ENCODE results near the gene TAGLN2. TPM values are rescaled to one million over a fixed set of nuclear protein-coding genes. Genes with fewer than 3 reads are reported as not detected.

TAGLN2 gene
- total RNA-seq, 1 donor from 2014 or later, result 435 TPM

DNA sequence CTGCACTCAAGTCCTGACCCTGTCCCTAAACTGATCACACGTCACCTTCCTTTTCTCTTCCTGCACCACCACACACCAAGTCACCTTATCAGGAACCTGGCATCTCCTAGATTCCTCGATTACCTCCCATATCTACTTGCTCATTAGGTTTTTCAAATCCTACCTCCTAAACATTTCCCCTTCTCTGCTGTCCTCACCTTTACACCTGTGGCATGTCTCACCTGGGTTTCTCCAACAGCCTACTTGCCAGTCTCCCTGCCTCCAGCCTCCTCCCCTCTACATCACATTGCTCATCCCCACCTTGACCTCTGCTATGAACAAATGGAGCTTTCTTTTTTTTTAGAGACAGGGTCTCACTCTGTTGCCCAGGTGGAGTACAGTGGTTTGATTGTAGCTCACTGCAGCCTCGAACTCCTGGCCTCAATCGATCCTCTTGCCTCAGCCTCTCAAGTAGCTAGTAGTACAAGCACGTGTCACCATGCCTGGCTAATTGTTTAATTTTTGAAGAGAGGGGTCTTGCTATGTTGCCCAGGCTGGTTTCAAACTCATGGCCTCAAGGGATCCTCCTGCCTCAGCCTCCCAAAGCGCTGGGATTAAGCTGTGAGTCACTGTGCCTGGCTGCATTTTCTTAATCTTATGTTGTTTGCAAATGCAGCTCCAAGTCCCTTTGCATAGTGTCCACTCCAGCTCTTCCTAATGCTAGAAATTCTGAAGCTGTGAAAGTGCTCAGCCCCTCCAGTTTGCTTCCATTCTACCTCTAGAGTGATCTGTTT is 13.8 kb upstream of the TAGLN2 start:
- DNase-seq (no peak), ATAC-seq (no peak)
- peaks cover 6% of the 10 kb centered on the region for H3K4me1 ChIP-seq
- H3K36me3 ChIP-seq, result no peaks in the 10 kb centered on the region
- H3K27me3 ChIP-seq, result no peaks in the 10 kb centered on the region
- H3K9me3 ChIP-seq, result no peaks in the 10 kb centered on the region
- H3K4me3 ChIP-seq, result no peak overlapping the region
- intact Hi-C loops (cut with DNase I), result loop anchor here (5.0 kb wide), 1 partner anchor 68 kb away; no protein-coding TSS in a partner anchor
- TF ChIP-seq CTCF (IDR thresholded peaks at IDR 0.05), result no peak
- H3K27ac ChIP-seq, result no peak overlapping the region

DNA sequence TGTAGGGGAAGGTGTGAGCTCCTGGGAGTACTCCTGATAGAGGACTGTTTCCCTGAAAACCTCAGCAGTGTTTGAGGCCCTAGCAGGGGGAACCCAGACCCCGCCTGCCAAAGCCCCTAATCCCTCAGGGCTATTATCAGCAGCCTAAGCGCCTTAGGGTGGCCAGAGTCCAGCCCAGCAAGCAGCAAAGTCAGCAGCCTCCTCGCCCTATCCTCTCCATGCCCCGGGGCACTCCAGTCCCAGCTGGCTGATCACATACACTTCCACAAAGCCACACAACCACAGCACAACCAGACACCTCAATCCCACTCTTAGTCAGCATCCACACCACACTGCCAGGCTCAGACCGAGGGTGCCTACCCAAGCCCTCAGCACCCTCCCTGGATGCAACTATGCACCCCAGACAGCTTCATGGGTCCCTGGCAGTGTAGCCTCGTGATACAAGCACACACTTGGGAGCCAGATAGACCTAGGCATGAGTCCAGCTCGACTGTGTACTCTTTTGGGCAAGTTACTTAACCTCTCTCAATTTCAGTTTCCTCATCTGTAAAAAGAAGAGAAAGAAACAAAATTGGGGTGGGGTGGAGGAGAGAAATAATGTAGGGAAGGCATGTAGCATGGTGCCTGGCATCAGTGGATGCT is 13.0 kb upstream of the TAGLN2 start:
- Histone ChIP-seq H3K4me1 (peaks cover 6% of the 10 kb centered on the region), H3K9me3 (no peaks in the 10 kb centered on the region), H3K36me3 (no peaks in the 10 kb centered on the region), H3K4me3 (no peak overlapping the region), H3K27ac (no peak overlapping the region), H3K27me3 (no peaks in the 10 kb centered on the region)
- DNase-seq (no peak), ATAC-seq (peak; percentile 2)
- no peak for TF ChIP-seq CTCF (IDR thresholded peaks at IDR 0.05)
- intact Hi-C loops (cut with DNase I), result loop anchor here (5.0 kb wide), 1 partner anchor 69 kb away; no protein-coding TSS in a partner anchor

DNA sequence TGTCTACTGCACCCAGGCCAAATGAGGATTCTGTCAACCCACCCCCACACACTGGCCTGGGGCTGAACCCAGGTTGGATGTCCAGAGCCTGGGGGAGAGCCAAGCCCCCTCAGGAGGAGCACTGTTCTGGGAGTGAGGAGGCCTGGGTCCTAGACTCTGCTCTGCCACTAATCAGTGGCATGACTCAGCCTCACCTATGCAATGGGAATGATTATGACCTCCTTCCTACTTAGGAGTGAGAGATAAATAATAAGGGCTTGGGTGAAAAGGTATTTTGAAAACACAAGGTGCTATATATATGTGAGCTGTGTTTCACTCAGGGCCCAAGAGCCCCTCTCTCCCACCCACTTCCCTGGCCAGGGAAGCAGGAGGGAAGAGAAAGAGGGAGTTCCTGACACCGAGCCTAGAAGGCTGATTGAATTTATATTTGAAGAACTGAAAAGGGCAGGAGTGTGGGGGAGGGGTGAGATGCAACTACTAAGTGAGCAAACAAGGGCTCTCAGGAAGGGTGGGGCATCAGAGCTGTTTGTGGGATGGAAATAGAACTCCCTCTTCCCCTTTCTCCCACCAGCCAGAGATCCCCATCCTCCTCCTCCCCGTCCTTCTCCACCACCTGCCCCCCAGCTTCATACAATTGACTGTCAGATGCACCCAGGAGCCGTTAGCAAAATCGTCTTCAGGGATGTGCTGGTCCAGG is 11.9 kb upstream of the TAGLN2 start:
- no peaks in the 10 kb centered on the region for H3K36me3 ChIP-seq
- H3K27ac ChIP-seq, result no peak overlapping the region
- H3K9me3 ChIP-seq, result no peaks in the 10 kb centered on the region
- H3K27me3 ChIP-seq, result no peaks in the 10 kb centered on the region
- H3K4me1 ChIP-seq, result peaks cover 6% of the 10 kb centered on the region
- no peak for ATAC-seq
- H3K4me3 ChIP-seq, result no peak overlapping the region
- intact Hi-C loops (cut with DNase I), result loop anchor here (5.0 kb wide), 1 partner anchor 70 kb away; no protein-coding TSS in a partner anchor
- peak; percentile 45 for DNase-seq
- no peak for TF ChIP-seq CTCF (IDR thresholded peaks at IDR 0.05)

DNA sequence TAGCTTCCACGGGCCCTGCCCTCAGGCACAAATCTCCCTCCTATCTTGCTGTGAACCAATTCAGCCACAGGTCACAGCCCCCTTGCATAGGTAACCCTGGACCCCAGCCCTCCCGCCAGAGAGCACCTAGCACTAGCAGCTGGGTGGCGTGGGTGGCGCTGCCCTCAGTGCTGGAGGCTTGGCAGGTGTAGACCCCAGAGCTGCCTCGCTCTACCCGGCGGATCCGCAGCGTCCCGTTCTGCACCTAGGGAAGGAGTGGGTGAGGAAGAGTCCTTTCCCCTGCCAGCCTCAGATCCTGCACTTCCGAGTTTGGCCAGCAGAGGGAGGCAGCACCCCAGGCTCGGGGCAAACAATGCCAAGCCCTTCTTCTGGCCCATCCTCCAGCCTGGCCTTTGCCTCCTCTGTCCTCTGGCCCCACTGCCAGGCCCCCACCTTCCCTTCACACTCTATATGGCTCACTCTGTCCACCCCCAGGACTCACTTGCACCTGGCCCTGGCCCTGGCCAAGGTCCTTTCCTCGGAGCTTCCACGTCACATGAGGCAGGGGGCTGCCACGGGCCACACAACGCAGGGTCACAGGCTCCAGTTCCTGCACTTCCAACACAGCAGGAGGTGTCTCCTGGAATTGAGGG is 11.1 kb upstream of the TAGLN2 start:
- DNase-seq (peak; percentile 85), ATAC-seq (peak; percentile 91)
- no peak overlapping the region for H3K27ac ChIP-seq
- H3K4me1 ChIP-seq, result peaks cover 6% of the 10 kb centered on the region
- H3K27me3 ChIP-seq, result no peaks in the 10 kb centered on the region
- H3K36me3 ChIP-seq, result no peaks in the 10 kb centered on the region
- H3K9me3 ChIP-seq, result no peaks in the 10 kb centered on the region
- TF ChIP-seq CTCF (IDR thresholded peaks at IDR 0.05), result peak; percentile 100
- H3K4me3 ChIP-seq, result no peak overlapping the region
- intact Hi-C loops (cut with DNase I), result loop anchor here (5.0 kb wide), 1 partner anchor 71 kb away; no protein-coding TSS in a partner anchor

DNA sequence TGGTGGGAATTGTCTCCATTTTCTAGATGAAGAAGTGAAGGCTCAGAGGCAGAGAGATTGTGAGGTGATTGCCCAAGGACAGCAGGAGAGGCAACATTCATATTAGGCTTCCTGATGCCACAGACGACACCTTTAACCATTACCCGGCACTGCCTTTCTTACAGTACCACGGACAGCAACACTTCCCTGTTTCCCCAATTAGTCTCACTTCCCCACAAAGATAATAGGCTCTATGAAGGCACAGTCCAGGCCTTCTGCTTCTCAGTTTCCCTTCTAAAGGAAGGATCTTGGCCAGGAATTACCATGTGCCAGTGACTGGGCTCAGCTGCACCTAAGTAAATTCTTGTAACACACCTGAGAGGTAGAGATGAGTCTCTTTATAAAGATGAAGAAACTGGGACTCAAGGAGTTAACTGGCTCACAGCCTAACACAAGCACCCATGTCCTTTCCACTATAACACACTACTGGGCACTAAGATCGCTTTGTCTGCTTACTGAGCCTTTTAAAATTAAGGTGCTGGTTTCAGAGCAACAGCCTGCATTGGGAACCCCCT is 10.5 kb upstream of the TAGLN2 start:
- Histone ChIP-seq H3K9me3 (no peaks in the 10 kb centered on the region), H3K4me1 (peaks cover 6% of the 10 kb centered on the region), H3K27me3 (no peaks in the 10 kb centered on the region), H3K36me3 (no peaks in the 10 kb centered on the region), H3K27ac (no peak overlapping the region), H3K4me3 (no peak overlapping the region)
- TF ChIP-seq CTCF (IDR thresholded peaks at IDR 0.05), result no peak
- intact Hi-C loops (cut with DNase I), result loop anchor here (5.0 kb wide), 1 partner anchor 72 kb away; no protein-coding TSS in a partner anchor
- ATAC-seq (peak; percentile 46), DNase-seq (no peak)
